ENCODE measurements around the gene RBM43. TPM values are rescaled to one million over a fixed set of nuclear protein-coding genes. Genes with fewer than 3 reads are reported as not detected.

RBM43 gene
- total and polyA plus RNA-seq, 2 donors (not counting 1 experiment from before 2014, with no cell fraction given) = 12.4 to 13.8 TPM

DNA sequence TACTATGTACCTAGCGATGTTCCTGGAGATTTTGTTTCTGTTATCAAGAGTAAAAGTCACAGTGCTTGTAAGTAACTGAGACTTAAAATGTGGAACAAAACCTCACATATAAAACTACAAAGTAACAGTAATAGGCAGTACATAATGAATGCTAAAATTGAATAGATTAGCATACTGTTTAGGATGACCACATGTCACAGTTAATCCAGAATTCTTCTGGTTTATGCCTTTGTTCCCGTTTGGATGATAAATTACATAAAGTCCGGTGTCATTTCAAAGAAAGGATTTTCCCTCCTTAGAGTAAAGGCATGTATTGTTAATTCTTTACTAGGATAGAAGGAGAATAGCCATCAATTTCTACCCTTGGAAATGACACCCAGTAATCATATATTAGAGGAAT is 56.1 kb downstream of the RBM43 start:
- Histone ChIP-seq H3K4me3 (replicated peaks in 1 of 4; ENCODE audit: control extremely low read depth in 1 of 4, insufficient read depth in 1 of 4, low read depth in 3 of 4, low read length in 4 of 4) (no peak overlapping the region), H3K4me1 (ENCODE audit: control insufficient read depth, extremely low read depth, insufficient read depth, low read length) (no peaks in the 10 kb centered on the region), H3K9ac (ENCODE audit: insufficient read depth, low read length) (no peak overlapping the region), H3K79me2 (ENCODE audit: control insufficient read depth, insufficient read depth, low read length) (no peaks in the 10 kb centered on the region), H3K9me3 (ENCODE audit: control insufficient read depth, insufficient read depth, low read depth, low read length) (no peaks in the 10 kb centered on the region), H3K27ac (ENCODE audit: insufficient read depth, low read length) (no peak overlapping the region), H3K36me3 (ENCODE audit: control insufficient read depth, insufficient read depth, low read length) (no peaks in the 10 kb centered on the region), H4K20me1 (ENCODE audit: control insufficient read depth, extremely low read depth, insufficient read depth, low read length) (no peaks in the 10 kb centered on the region), H2AFZ (ENCODE audit: low read length) (no peak overlapping the region), H3K27me3 (ENCODE audit: control insufficient read depth, insufficient read depth, low read length) (no peaks in the 10 kb centered on the region), H3K4me2 (ENCODE audit: extremely low read depth, insufficient read depth, low read length) (no peak overlapping the region)
- DNase-seq (ENCODE audit: low read depth in 2 of 2) = no peak
- no peak for TF ChIP-seq EZH2 (IDR thresholded peaks at IDR 0.05; ENCODE audit: low read length, missing control alignments)
- TF ChIP-seq, protein P1, sequence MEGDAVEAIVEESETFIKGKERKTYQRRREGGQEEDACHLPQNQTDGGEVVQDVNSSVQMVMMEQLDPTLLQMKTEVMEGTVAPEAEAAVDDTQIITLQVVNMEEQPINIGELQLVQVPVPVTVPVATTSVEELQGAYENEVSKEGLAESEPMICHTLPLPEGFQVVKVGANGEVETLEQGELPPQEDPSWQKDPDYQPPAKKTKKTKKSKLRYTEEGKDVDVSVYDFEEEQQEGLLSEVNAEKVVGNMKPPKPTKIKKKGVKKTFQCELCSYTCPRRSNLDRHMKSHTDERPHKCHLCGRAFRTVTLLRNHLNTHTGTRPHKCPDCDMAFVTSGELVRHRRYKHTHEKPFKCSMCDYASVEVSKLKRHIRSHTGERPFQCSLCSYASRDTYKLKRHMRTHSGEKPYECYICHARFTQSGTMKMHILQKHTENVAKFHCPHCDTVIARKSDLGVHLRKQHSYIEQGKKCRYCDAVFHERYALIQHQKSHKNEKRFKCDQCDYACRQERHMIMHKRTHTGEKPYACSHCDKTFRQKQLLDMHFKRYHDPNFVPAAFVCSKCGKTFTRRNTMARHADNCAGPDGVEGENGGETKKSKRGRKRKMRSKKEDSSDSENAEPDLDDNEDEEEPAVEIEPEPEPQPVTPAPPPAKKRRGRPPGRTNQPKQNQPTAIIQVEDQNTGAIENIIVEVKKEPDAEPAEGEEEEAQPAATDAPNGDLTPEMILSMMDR (conservative IDR thresholded peaks at IDR 0.05 in 1 of 2, IDR thresholded peaks at IDR 0.05 in 1 of 2; ENCODE audit: low read depth in 1 of 2, low read length in 2 of 2) = no peak

DNA sequence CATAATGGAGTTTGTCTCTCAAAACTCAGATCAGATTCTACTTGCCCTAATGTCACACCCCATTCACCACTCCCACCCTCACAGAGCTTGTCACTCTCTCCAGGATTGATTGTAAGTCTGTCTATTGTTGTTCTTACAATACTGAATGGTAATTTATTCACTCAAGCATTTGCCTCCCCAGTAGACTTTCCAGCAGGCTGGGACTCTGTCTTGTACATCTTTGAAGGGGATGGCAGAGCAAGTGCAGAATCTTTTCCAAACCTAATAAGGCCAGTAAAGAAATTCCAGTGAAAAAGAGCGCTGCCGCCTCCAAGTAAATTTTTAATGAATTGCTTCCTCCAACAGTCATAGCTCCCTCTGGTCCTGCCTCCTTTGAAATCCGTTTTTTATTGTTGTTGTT is 56.9 kb downstream of the RBM43 start:
- H3K4me3 ChIP-seq (replicated peaks in 1 of 4; ENCODE audit: control extremely low read depth in 1 of 4, insufficient read depth in 1 of 4, low read depth in 3 of 4, low read length in 4 of 4) = no peak overlapping the region
- TF ChIP-seq, protein P1 (conservative IDR thresholded peaks at IDR 0.05 in 1 of 2, IDR thresholded peaks at IDR 0.05 in 1 of 2; ENCODE audit: low read depth in 1 of 2, low read length in 2 of 2) = no peak
- TF ChIP-seq EZH2 (IDR thresholded peaks at IDR 0.05; ENCODE audit: low read length, missing control alignments) = no peak
- no peak overlapping the region for H3K9ac ChIP-seq (ENCODE audit: insufficient read depth, low read length)
- no peak overlapping the region for H2AFZ ChIP-seq (ENCODE audit: low read length)
- H3K36me3 ChIP-seq (ENCODE audit: control insufficient read depth, insufficient read depth, low read length) = no peaks in the 10 kb centered on the region
- H3K4me1 ChIP-seq (ENCODE audit: control insufficient read depth, extremely low read depth, insufficient read depth, low read length) = no peaks in the 10 kb centered on the region
- no peak for DNase-seq (ENCODE audit: low read depth in 2 of 2)
- no peaks in the 10 kb centered on the region for H3K9me3 ChIP-seq (ENCODE audit: control insufficient read depth, insufficient read depth, low read depth, low read length)
- no peaks in the 10 kb centered on the region for H3K27me3 ChIP-seq (ENCODE audit: control insufficient read depth, insufficient read depth, low read length)
- no peak overlapping the region for H3K27ac ChIP-seq (ENCODE audit: insufficient read depth, low read length)
- no peaks in the 10 kb centered on the region for H3K79me2 ChIP-seq (ENCODE audit: control insufficient read depth, insufficient read depth, low read length)
- no peaks in the 10 kb centered on the region for H4K20me1 ChIP-seq (ENCODE audit: control insufficient read depth, extremely low read depth, insufficient read depth, low read length)
- H3K4me2 ChIP-seq (ENCODE audit: extremely low read depth, insufficient read depth, low read length) = no peak overlapping the region

DNA sequence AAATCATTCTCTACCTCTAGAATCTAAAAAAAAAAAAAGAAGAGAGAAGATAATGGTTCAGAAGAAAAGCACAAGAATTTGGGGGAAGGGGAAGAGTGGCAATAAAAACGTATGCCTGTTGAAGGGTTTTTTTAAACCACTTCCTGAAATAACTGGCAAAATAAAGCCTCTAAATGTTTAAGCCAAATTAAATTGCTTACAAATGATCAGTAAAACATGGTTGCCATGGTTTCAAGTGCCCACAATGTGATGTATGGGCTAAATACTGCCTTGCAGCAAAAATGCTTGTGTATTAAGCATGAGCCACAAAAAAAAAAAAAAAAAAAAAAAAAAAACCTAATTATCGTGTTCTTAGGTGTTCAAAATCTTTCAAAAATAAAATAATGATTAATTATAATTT is 60.8 kb downstream of the RBM43 start:
- Histone ChIP-seq H3K27ac (ENCODE audit: insufficient read depth, low read length) (no peak overlapping the region), H3K79me2 (ENCODE audit: control insufficient read depth, insufficient read depth, low read length) (no peaks in the 10 kb centered on the region), H3K27me3 (ENCODE audit: control insufficient read depth, insufficient read depth, low read length) (no peaks in the 10 kb centered on the region), H3K9ac (ENCODE audit: insufficient read depth, low read length) (no peak overlapping the region), H3K36me3 (ENCODE audit: control insufficient read depth, insufficient read depth, low read length) (no peaks in the 10 kb centered on the region), H3K4me2 (ENCODE audit: extremely low read depth, insufficient read depth, low read length) (no peak overlapping the region), H3K9me3 (ENCODE audit: control insufficient read depth, insufficient read depth, low read depth, low read length) (no peaks in the 10 kb centered on the region), H3K4me1 (ENCODE audit: control insufficient read depth, extremely low read depth, insufficient read depth, low read length) (no peaks in the 10 kb centered on the region), H4K20me1 (ENCODE audit: control insufficient read depth, extremely low read depth, insufficient read depth, low read length) (no peaks in the 10 kb centered on the region), H3K4me3 (replicated peaks in 1 of 4; ENCODE audit: control extremely low read depth in 1 of 4, insufficient read depth in 1 of 4, low read depth in 3 of 4, low read length in 4 of 4) (no peak overlapping the region), H2AFZ (ENCODE audit: low read length) (no peak overlapping the region)
- DNase-seq (ENCODE audit: low read depth in 2 of 2) = no peak
- TF ChIP-seq EZH2 (IDR thresholded peaks at IDR 0.05; ENCODE audit: low read length, missing control alignments) = no peak
- TF ChIP-seq, protein P1 (conservative IDR thresholded peaks at IDR 0.05 in 1 of 2, IDR thresholded peaks at IDR 0.05 in 1 of 2; ENCODE audit: low read depth in 1 of 2, low read length in 2 of 2) = no peak
